GM12892 (cell line): ENCODE data around the gene IL36A.

Experiments used
- POLR2A ChIP-seq: IDR thresholded peaks from 2 replicates; pipeline ENCODE4 v1.6.1; 2011; ENCODE audit warnings: low read depth, low read length, control low read depth
- TAF1 ChIP-seq: IDR thresholded peaks from 2 replicates; pipeline ENCODE4 v1.6.1; 2011; ENCODE audit warnings: low read depth, mild to moderate bottlenecking, control low read depth, low read length, borderline replicate concordance

- TF ChIP-seq TAF1 = no peak
- no peak for TF ChIP-seq POLR2A
Measured at GRCh38 chr2:113021312-113021711, 16.1 kb downstream of the IL36A start.
